PC-3 (cell line): Measurements from ENCODE around the gene CIBAR2.

Experiments used
- EZH2 ChIP-seq: fragments of 300-600 bp; sonication (generic); IDR thresholded peaks from one replicate; pipeline ENCODE4 v1.6.1; 2017; ENCODE audit warnings: antibody characterized with exemption, mild to moderate bottlenecking, low read length; ENCODE audit not compliant: unreplicated experiment
- EZH2phosphoT487 ChIP-seq: fragments of 300-600 bp; sonication (generic); IDR thresholded peaks from 2 replicates; pipeline ENCODE4 v1.6.1; 2018; ENCODE audit warnings: mild to moderate bottlenecking, antibody characterized with exemption, low read length, borderline replicate concordance
- TF ChIP-seq, protein P1 (sequence below): fragments of 300-600 bp; sonication (generic); conservative IDR thresholded peaks from 2 replicates; pipeline ENCODE4 v1.5.1; 2017; ENCODE audit warnings: antibody characterized with exemption, low read depth, mild to moderate bottlenecking, low read length

DNA sequence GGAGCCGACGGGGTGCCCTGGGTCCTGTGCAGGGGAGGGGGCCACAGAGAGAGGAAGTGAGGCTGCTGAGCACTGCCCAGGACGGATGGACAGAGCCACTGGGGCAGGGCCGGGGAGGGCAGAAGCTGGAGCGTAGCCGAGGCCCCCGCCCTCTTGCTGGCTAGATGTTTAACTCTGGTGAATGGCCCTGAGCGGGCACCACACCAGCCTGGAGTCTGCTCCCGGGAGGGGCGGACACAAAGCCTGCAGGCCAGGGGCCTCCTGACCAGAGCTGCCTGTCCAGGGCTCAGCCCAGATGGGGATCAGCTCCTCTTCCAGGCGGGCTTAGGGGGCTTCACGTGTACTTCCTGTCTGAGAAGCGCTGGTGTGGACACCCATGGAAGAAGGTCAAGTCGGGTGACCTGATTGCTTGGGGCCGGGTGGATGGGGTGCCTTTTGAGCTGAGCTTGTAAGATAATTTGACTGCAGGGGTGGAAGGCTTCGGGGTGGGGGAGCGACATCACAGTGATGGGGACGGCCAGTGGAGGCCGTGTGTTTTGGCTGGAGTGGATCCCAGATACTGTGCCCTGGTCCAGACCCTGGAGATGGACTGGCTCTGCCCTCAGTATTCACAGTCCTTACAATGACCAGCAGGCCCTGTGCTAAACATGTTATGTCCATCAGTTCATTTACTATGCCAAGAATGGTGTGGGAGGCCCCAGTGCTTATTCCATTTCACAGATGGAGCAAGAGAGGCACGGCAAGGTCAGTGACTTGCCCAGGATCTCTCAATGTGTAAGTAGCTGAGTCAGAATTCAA is 33.7 kb upstream of the CIBAR2 start:
- TF ChIP-seq EZH2, result no peak
- TF ChIP-seq, protein P1, sequence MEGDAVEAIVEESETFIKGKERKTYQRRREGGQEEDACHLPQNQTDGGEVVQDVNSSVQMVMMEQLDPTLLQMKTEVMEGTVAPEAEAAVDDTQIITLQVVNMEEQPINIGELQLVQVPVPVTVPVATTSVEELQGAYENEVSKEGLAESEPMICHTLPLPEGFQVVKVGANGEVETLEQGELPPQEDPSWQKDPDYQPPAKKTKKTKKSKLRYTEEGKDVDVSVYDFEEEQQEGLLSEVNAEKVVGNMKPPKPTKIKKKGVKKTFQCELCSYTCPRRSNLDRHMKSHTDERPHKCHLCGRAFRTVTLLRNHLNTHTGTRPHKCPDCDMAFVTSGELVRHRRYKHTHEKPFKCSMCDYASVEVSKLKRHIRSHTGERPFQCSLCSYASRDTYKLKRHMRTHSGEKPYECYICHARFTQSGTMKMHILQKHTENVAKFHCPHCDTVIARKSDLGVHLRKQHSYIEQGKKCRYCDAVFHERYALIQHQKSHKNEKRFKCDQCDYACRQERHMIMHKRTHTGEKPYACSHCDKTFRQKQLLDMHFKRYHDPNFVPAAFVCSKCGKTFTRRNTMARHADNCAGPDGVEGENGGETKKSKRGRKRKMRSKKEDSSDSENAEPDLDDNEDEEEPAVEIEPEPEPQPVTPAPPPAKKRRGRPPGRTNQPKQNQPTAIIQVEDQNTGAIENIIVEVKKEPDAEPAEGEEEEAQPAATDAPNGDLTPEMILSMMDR, result no peak
- no peak for TF ChIP-seq EZH2phosphoT487
